ENCODE results near the gene HERC4.
"Not testable (repeated sequence)": the region's sequence is repeated elsewhere in the genome, so short reads cannot be mapped to it uniquely, and the experiment has no call there.

Gene HERC4

DNA sequence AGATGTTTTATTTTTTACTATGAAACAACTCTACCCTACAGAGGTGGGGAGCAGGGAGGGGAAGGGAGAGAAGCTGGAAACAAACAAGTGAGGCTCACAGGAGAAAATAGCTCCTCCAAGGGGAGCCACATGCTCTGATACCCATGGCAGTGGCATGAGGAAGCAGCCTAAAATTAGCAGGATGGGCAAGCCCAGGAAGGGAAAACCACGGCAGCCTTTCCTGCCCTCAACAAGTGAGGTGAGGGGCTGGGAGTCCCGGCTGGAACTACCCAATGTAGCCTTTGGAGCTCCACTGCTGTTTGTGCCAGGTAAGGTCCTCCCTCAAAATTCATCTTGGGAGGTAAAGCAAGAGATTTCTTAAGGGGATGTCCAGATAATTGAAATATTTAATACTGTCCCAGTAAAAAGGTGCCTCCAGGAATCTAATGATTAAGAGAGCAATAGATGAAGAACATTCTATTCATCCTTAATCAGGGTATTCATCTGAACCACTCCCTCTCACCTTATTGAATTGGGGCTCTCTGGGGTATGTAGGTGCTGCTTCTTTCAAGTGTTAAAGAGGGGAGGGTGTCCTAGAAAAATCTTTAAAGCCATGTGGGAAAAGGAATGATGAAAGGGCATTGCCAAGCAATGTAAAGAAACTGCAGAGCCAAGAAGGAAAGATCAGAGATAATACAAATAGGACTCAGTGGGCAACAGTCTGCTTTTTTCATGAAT is 12.8 kb upstream of the HERC4 start:
- no peak for DNase-seq

DNA sequence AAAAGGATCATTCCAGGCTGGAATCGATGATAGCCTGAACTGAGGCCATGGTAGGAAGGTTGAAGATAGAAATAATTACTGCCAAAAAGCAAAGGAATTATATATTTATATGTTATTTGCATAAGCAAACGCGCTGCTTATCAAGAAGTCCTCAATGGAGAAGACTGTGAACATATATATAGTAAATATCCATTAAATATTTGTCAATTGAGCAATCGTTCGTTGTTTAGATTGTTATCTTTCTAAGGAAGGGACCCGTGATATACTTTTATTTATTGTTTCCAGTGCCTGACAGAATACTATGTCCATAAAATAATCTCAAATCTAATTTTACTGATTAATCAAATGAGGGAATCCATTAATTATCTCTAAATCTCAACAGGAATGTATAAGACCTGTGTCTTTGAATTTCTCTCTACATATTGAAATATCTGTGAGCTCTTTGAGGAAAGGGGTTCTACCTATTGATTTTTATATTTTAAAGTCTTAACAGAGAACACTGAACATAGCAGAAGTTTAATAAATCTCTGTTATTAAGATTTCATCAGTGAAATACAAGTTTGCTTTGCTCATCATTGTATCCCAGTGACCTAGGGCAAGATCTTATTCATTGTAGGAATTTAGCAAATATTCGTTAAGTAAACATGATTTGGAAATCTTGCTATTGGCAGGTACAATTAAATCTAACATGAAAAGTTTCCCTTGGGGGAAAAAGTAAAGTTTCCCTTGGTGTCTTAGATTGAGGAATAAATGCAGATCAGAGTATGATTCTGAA is 12.0 kb upstream of the HERC4 start:
- no peak for DNase-seq

DNA sequence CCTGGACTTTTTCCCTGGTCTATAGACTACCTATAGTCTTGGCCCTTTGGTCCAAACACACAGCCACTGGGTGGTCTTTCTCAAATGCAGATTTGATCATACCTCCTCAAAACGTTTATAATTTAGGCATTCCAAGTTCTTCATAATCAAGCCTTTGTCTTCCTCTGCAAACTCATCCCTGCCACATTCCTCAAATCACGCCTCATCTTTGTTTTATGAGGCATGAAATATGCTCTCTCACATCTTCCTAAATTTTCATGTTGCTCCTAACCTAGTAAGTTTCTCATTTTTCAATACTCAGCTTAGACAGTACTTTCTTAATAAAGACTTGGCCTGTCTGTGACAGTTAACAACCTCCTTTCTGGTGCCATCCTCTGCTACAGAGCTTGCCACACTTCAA is 10.9 kb upstream of the HERC4 start:
- no peak for DNase-seq

- no peak for DNase-seq
Measured at GRCh38 chr10:68084469-68084868, 9.4 kb upstream of the HERC4 start.

DNA sequence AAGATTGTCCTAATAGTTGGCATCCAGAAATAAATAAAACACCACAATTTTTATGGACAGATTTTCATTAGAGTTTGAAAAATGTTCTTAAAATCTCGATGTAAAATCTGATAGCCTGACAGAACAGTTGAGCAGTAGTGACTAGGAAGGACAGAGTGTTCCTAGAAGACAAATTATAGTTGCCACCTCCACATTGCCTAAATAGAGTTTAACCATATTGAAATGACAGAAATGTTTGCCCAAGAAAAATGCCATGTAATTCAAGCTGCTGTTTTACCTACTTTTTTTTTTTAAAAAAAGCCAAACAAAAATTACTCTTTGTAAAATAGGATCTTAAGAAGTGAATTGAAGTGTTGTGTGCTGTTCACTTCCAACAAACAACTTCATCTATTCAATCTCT is 8.9 kb upstream of the HERC4 start:
- DNase-seq = no peak

DNA sequence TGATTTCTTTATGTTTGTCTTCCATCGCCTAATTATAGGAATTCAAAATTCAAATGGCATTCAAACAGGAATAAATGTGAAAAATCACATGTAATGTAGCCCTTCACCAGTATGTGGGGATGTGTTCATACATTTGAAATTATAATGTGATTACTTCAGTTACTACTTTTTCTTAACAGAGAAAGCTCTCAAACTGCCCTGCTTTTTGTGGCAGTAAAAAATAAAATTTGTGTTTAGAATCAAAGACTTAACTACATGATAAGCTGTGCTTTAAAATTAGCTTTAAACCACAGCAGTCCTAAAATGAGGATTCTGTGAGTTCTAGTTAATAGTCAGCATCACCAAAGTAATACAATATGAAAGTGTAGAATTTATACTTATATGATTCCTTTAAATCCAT is 7.8 kb upstream of the HERC4 start:
- no peak for DNase-seq

DNA sequence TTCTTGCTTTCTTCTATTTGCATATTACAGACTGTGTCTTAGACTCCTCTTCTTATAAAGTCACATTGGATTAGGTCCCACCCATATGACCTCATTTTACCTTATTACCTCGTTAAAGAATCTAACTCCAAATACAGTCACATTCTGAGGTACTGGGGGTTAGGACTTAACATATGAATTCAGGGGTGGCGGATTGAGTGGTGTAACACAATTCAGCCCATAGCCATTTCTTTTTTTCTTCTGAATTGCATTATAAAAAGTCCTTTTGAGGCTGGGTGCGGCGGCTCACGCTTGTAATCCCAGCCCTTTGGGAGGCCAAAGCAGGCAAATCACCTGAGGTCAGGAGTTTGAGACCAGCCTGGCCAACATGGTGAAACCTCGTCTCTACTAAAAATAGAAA is 6.8 kb upstream of the HERC4 start:
- DNase-seq = no peak

GRCh38 chr10:68080853-68081431 is 5.9 kb upstream of the HERC4 start:
- no peak for DNase-seq

DNA sequence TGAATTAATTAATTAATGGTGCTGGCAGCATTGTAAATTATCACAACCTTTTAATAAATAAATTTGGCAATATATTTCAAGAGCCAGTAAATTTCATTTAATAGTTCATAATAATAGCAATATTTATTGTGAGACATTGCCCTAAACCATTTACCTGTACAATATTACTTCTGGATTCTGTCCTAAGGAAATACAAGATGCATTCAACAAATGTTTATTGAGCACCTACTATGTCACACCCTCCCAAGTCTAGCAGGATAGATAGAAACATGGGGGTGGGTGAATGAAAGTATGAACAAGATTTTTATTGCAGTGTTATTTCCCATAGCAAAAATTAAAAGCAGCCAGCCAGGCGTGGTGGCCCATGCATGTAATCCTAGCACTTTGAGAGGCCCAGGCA is 4.4 kb upstream of the HERC4 start:
- DNase-seq = no peak

GRCh38 chr10:68077026-68077425 is 1.9 kb upstream of the HERC4 start:
- DNase-seq = no peak

- DNase-seq = not testable (repeated sequence)
Measured at GRCh38 chr10:68076081-68076480, 998 bp upstream of the HERC4 start.

DNA sequence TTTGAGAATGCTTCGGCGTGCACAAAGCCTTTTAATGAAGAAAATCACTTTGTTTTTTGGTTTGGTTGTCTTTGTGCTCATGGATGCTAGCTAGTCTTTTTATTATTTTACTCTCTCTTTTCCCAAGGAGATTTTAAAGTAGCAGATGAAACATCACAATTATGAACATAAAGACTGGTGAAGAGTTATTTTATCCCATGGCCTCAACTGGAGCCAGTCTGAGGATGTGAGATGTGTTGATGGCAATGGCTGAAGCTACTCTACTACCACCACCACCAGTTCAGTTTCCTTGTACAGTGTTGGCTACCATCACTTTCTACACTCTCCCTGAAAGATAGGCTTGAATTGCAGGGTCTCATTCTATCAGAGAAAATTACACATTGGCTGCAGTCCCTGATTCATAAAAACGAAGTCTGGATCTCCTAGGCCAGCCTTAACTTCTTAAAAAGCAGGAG is 494 bp upstream of the HERC4 start:
- DNase-seq = no peak

- DNase-seq = no peak
Measured at GRCh38 chr10:68074031-68074774, 880 bp downstream of the HERC4 start.

DNA sequence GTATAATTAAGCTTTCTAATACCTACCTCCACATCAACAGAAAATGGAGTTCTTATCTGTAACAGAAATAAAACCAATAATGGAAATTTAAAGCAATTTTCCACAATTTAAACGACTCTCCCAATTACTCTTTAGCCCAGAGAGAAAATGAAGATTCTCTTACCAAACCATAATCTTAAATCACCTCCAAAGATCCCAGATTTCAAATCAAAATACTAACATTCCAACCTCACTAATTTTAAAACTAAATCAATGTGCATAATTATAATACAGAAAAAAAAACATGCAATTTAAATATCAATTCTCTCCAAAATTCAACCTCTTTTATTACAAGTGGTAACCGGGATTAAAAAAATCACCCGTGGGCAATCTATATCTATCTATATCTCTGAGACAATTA is 1.5 kb downstream of the HERC4 start:
- DNase-seq = no peak

DNA sequence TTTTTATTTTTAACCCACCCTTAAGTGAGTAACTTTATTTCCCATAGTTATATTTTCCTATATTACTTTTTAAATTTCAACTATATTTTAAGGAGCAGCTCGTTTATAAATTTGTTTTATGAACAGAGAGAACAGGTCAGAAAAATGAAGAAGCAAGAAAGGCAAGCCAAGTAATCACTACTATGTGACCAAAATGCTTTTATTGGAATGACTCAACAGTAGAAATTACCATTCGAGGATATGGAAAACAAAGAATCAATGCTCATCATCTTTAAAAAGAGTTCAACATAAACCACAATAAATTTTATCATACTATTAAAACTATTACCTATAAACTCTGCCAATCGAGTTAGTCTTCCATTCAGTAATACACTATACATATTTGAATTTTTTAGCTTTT is 7.6 kb downstream of the HERC4 start:
- DNase-seq = no peak

DNA sequence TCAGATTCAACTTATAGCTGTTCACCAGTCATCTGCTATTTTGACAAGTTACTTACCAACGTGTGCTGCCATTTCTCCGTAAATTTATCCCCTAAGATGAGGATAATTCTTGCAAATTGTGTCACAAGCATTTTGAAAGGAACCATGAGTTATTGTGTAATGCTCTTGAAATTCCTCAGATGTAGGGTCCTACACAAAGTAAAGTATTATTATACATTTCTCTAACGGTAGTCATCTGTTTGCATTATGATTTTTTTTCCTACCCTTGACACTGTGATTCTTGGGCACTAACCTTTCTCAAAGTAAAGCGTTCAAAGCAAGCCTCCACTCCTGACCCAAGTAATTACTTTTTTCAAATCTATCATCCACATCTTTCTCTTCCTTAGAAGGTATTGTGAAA is 8.1 kb downstream of the HERC4 start:
- no peak for DNase-seq

GRCh38 chr10:68053553-68053952 is 21.5 kb downstream of the HERC4 start:
- DNase-seq = no peak

DNA sequence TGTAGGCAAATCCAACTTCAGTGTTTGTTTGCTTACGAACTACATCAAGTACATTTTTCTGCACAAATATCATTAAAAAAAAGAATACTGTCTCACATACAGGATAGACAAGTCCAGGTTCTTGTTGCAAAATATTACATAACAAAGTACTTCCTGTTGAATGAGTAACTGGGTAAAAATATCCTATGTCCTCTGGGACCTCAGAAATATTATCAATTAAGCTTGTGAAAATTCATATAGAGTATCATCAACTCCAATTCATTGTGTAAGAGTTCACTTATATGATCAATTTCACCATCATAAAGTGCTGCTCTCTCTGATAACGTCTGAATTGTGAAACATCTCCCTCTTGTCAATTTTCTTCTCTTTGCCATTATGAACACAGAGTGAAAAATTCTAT is 22.6 kb downstream of the HERC4 start:
- DNase-seq = no peak

- DNase-seq = no peak
Measured at GRCh38 chr10:68049289-68050078, 25.6 kb downstream of the HERC4 start.

- no peak for DNase-seq
Measured at GRCh38 chr10:68047554-68048327, 27.3 kb downstream of the HERC4 start.

DNA sequence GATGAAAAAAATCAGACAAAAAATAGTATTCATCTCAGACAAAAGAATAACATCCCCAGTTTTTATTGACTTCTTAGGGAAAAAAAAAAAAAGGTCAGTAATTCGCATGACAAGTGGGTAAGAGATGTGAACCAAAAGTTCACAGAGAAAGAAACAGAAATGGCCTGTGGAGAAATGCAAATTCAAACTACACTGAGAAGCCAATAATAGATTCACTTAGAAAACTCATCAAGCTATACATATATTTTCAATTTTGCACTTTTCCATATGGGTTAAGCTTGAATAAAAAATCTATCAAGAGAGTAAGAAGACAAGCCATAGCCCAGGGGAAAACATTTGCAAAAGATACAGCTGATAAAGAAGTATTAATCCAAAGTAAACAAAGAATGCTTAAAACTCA is 28.0 kb downstream of the HERC4 start:
- no peak for DNase-seq

- DNase-seq = no peak
Measured at GRCh38 chr10:68046642-68047041, 28.4 kb downstream of the HERC4 start.

All from CD4-positive, alpha-beta T cell treated with Interferon gamma for 1 hour (primary cell).